WTC11 (cell line): ENCODE data around the gene TTC39A. TPM values are rescaled to one million over a fixed set of nuclear protein-coding genes. Genes with fewer than 3 reads are reported as not detected.

ENCODE experiments used
- ATAC-seq: fragments of 200-7000 bp; cut with Tn5 transposase; 2 replicates; pipeline ENCODE4 v1.10.0; 2021; ENCODE audit warnings: mild to moderate bottlenecking, moderate library complexity
- CTCF ChIA-PET: fragments of 300-600 bp; sonication (Branson Sonifier 250); formaldehyde crosslinking; loops from one replicate; lab custom pipeline; 2021; ENCODE audit warnings: antibody characterized with exemption; lab: Charles Lee
- POLR2A ChIA-PET: fragments of 350-600 bp; sonication (Branson Sonifier 250); formaldehyde crosslinking; loops from one replicate; lab custom pipeline; 2021; ENCODE audit warnings: antibody characterized with exemption; lab: Charles Lee
- DNase-seq: peaks from one replicate; pipeline ENCODE4 v3.0.0; 2021; ENCODE audit warnings: low spot score
- H3K27ac Mint-ChIP-seq: 2 replicates; pipeline ENCODE4 v1.8.0; 2021; ENCODE audit warnings: mixed read lengths
- H3K27me3 Mint-ChIP-seq: 2 replicates; pipeline ENCODE4 v1.8.0; 2021; ENCODE audit warnings: low read depth, mild to moderate bottlenecking, moderate library complexity, mixed read lengths
- H3K36me3 Mint-ChIP-seq: 2 replicates; pipeline ENCODE4 v1.8.0; 2021; ENCODE audit warnings: mixed read lengths
- H3K4me1 Mint-ChIP-seq: 2 replicates; pipeline ENCODE4 v1.8.0; 2022; ENCODE audit warnings: mixed read lengths
- H3K4me3 Mint-ChIP-seq: 2 replicates; pipeline ENCODE4 v1.8.0; 2021; ENCODE audit warnings: mild to moderate bottlenecking, moderate library complexity, mixed read lengths
- H3K9me3 Mint-ChIP-seq: 2 replicates; pipeline ENCODE4 v1.8.0; 2021; ENCODE audit warnings: mixed read lengths
- CBFB ChIP-seq: sonication (generic); formaldehyde crosslinking; IDR thresholded peaks from 2 replicates; pipeline ENCODE4 v1.8.1; 2022; ENCODE audit warnings: mild to moderate bottlenecking, low read depth, missing genetic modification reagents
- CDX4 ChIP-seq: fragments of 250-450 bp; sonication (Bioruptor Pico); IDR thresholded peaks from 2 replicates; pipeline ENCODE4 v1.9.0; 2021; ENCODE audit warnings: moderate library complexity, mild to moderate bottlenecking, inconsistent platforms, borderline replicate concordance
- ELF4 ChIP-seq: sonication (generic); formaldehyde crosslinking; IDR thresholded peaks from 2 replicates; pipeline ENCODE4 v1.8.1; 2022; ENCODE audit warnings: low read depth, mild to moderate bottlenecking, moderate library complexity, missing genetic modification reagents
- ERG ChIP-seq: fragments of 250-450 bp; sonication (Bioruptor Pico); IDR thresholded peaks from 2 replicates; pipeline ENCODE4 v1.8.0; 2021; ENCODE audit warnings: mild to moderate bottlenecking
- ESRRA ChIP-seq: sonication (generic); formaldehyde crosslinking; IDR thresholded peaks from 2 replicates; pipeline ENCODE4 v1.8.1; 2022; ENCODE audit warnings: mild to moderate bottlenecking, missing genetic modification reagents, borderline replicate concordance
- FOXP1 ChIP-seq: sonication (generic); formaldehyde crosslinking; IDR thresholded peaks from 2 replicates; pipeline ENCODE4 v1.8.0; 2022; ENCODE audit warnings: missing genetic modification reagents, mild to moderate bottlenecking, moderate library complexity, borderline replicate concordance
- IRF2 ChIP-seq: sonication (generic); formaldehyde crosslinking; IDR thresholded peaks from 2 replicates; pipeline ENCODE4 v1.8.0; 2022; ENCODE audit warnings: low read depth, missing genetic modification reagents, borderline replicate concordance
- JAZF1 ChIP-seq: fragments of 250-450 bp; sonication (Bioruptor Pico); IDR thresholded peaks from 2 replicates; pipeline ENCODE4 v1.9.0; 2021; ENCODE audit warnings: moderate library complexity, mild to moderate bottlenecking, inconsistent platforms
- JUN ChIP-seq: sonication (generic); formaldehyde crosslinking; IDR thresholded peaks from 2 replicates; pipeline ENCODE4 v1.8.0; 2023; ENCODE audit warnings: mild to moderate bottlenecking, missing genetic modification reagents
- MAX ChIP-seq: sonication (generic); formaldehyde crosslinking; IDR thresholded peaks from 2 replicates; pipeline ENCODE4 v1.8.0; 2022; ENCODE audit warnings: mild to moderate bottlenecking, missing genetic modification reagents
- MYBL2 ChIP-seq: sonication (generic); formaldehyde crosslinking; IDR thresholded peaks from 2 replicates; pipeline ENCODE4 v1.8.1; 2023; ENCODE audit warnings: mild to moderate bottlenecking, moderate library complexity, missing genetic modification reagents
- NFATC4 ChIP-seq: fragments of 250-450 bp; sonication (Bioruptor Pico); IDR thresholded peaks from 2 replicates; pipeline ENCODE4 v1.9.0; 2021; ENCODE audit warnings: mild to moderate bottlenecking
- NR3C1 ChIP-seq: sonication (generic); formaldehyde crosslinking; conservative IDR thresholded peaks from 2 replicates; pipeline ENCODE4 v1.8.1; 2023; ENCODE audit warnings: low read depth, mild to moderate bottlenecking, missing genetic modification reagents
- PRDM15 ChIP-seq: sonication (generic); formaldehyde crosslinking; IDR thresholded peaks from 2 replicates; pipeline ENCODE4 v1.8.0; 2022; ENCODE audit warnings: missing genetic modification reagents
- PRRX2 ChIP-seq: fragments of 250-450 bp; sonication (Bioruptor Pico); IDR thresholded peaks from 2 replicates; pipeline ENCODE4 v1.8.0; 2021; ENCODE audit warnings: mild to moderate bottlenecking
- RELA ChIP-seq: sonication (generic); formaldehyde crosslinking; IDR thresholded peaks from 2 replicates; pipeline ENCODE4 v1.8.1; 2022; ENCODE audit warnings: missing genetic modification reagents, mild to moderate bottlenecking, borderline replicate concordance
- SOX15 ChIP-seq: fragments of 250-450 bp; sonication (Bioruptor Pico); IDR thresholded peaks from 2 replicates; pipeline ENCODE4 v1.9.0; 2021; ENCODE audit warnings: mild to moderate bottlenecking
- SP1 ChIP-seq: sonication (generic); formaldehyde crosslinking; conservative IDR thresholded peaks from 2 replicates; pipeline ENCODE4 v1.8.1; 2022; ENCODE audit warnings: missing genetic modification reagents
- TP53 ChIP-seq: sonication (generic); formaldehyde crosslinking; IDR thresholded peaks from 2 replicates; pipeline ENCODE4 v1.8.1; 2023; ENCODE audit warnings: mild to moderate bottlenecking, missing genetic modification reagents
- USF1 ChIP-seq: sonication (generic); formaldehyde crosslinking; IDR thresholded peaks from 2 replicates; pipeline ENCODE4 v1.8.0; 2022; ENCODE audit warnings: mild to moderate bottlenecking, missing genetic modification reagents
- ZBTB43 ChIP-seq: sonication (generic); formaldehyde crosslinking; IDR thresholded peaks from 2 replicates; pipeline ENCODE4 v1.8.1; 2023; ENCODE audit warnings: mild to moderate bottlenecking, missing genetic modification reagents
- ZNF219 ChIP-seq: sonication (generic); formaldehyde crosslinking; IDR thresholded peaks from 2 replicates; pipeline ENCODE4 v1.8.0; 2023; ENCODE audit warnings: missing genetic modification reagents, mild to moderate bottlenecking, borderline replicate concordance
- ZNF396 ChIP-seq: fragments of 250-450 bp; sonication (Bioruptor Pico); IDR thresholded peaks from 2 replicates; pipeline ENCODE4 v1.8.0; 2021; ENCODE audit warnings: mild to moderate bottlenecking, moderate library complexity, borderline replicate concordance
- ZNF512 ChIP-seq: sonication (generic); formaldehyde crosslinking; IDR thresholded peaks from 2 replicates; pipeline ENCODE4 v1.8.1; 2022; ENCODE audit warnings: missing genetic modification reagents, borderline replicate concordance
- total RNA-seq: library from RNA; stranded (reverse); gene quantifications from 3 replicates; pipeline ENCODE4 v1.2.3, GENCODE V29; 2021

Gene TTC39A
- total RNA-seq, 1 experiment from 2014 or later, result 3.4 TPM

- Mint-ChIP-seq H3K9me3 (no peaks in the 10 kb centered on the region), H3K36me3 (no peaks in the 10 kb centered on the region), H3K4me1 (peaks cover 10% of the 10 kb centered on the region), H3K27me3 (no peaks in the 10 kb centered on the region; the same call in 1 of the 2 replicates), H3K4me3 (no peak overlapping the region), H3K27ac (no peak overlapping the region)
- ATAC-seq (no peak), DNase-seq (no peak)
- TF ChIP-seq NR3C1 (no peak), ESRRA (no peak), SP1 (CRISPR knock-in tag) (no peak), JUN (CRISPR knock-in tag) (no peak), FOXP1 (CRISPR knock-in tag) (no peak), PRRX2 (CRISPR knock-in tag) (no peak), CBFB (CRISPR knock-in tag) (no peak), ZNF219 (no peak), ZNF396 (CRISPR knock-in tag) (no peak), TP53 (CRISPR knock-in tag) (no peak), SOX15 (CRISPR knock-in tag) (no peak), JAZF1 (CRISPR knock-in tag) (no peak), PRDM15 (CRISPR knock-in tag) (no peak), ZBTB43 (CRISPR knock-in tag) (no peak), ELF4 (CRISPR knock-in tag) (no peak), ZNF512 (CRISPR knock-in tag) (no peak), MYBL2 (CRISPR knock-in tag) (no peak), RELA (CRISPR knock-in tag) (no peak)
- POLR2A ChIA-PET, result interaction anchor here (0.7 kb wide), 1 partner anchor 847 kb away, joined by 4 read pairs; no protein-coding TSS in a partner anchor
- CTCF ChIA-PET, result interaction anchor here (1.0 to 2.9 kb wide), 3 partner anchors 12 to 26 kb away, joined by 3 to 7 read pairs (median 3); no protein-coding TSS in a partner anchor
These were observed 15.4 kb downstream of the TTC39A start for GRCh38 chr1:51314974-51315373.

- DNase-seq (no peak), ATAC-seq (no peak)
- H3K27ac Mint-ChIP-seq, result no peak overlapping the region
- no peaks in the 10 kb centered on the region for H3K9me3 Mint-ChIP-seq
- POLR2A ChIA-PET, result no interaction called here
- CTCF ChIA-PET, result interaction anchor here (1.0 to 2.9 kb wide), 8 partner anchors 9 to 234 kb away, joined by 3 to 10 read pairs (median 6); partner anchors contain the start of gene TTC39A
- H3K4me1 Mint-ChIP-seq, result peaks cover 10% of the 10 kb centered on the region
- H3K36me3 Mint-ChIP-seq, result no peaks in the 10 kb centered on the region
- H3K4me3 Mint-ChIP-seq, result no peak overlapping the region
- no peaks in the 10 kb centered on the region; the same call in 1 of the 2 replicates for H3K27me3 Mint-ChIP-seq
- no peak for TF ChIP-seq NFATC4
- TF ChIP-seq ZNF396 (CRISPR knock-in tag), result no peak
- no peak for TF ChIP-seq CDX4
- TF ChIP-seq IRF2 (CRISPR knock-in tag), result no peak
- no peak for TF ChIP-seq ERG (CRISPR knock-in tag)
- TF ChIP-seq MAX, result no peak
- no peak for TF ChIP-seq USF1 (CRISPR knock-in tag)
These were observed 16.2 kb downstream of the TTC39A start for GRCh38 chr1:51313961-51314777.
